Measurements from ENCODE around the gene IDUA. TPM values are rescaled to one million over a fixed set of nuclear protein-coding genes. Genes with fewer than 3 reads are reported as not detected.
"Not testable (repeated sequence)": the region's sequence is repeated elsewhere in the genome, so short reads cannot be mapped to it uniquely, and the experiment has no call there.

The IDUA gene
- total RNA-seq, 3 donors from 2014 or later (not counting 1 experiment from before 2014, with no cell fraction given): 38.7 to 43.6 (median 43.0) TPM

DNA sequence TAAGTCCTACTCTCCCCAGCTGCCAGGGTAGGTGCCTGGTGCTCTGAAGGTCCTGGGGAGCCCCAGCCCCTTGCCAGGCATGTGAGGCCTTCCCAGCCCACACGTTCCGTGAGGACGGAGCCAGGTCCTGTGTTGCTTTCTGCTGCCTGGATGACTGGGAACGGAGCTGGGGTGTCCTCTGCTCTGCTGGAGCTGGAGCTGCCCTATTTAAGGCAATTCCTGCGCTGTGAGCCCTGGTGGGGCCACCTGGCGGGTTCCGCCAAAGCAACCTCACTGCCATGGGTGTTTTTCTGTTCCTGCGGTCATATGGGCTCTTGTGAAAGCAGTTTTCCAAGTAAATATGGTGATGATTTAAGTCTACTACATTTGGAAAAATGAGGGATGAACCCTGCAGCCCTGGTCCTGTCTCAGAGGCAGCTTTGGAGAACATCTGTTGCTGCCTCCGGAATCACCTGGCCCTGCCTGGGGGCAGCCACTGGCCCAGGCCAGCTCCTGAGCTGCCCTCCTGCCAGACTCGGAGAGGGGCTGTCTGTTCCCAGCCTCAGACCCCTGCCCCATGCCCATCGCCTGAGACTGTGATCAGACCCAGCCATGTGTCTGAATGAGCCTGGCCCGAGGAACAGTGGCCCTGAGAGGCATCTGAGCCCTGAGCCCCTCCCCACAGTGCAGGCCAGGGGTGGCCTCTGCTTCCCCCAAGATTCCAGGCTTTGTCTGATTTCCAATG, 57.8 kb downstream of the IDUA start:
- H3K4me3 Mint-ChIP-seq: no peak overlapping the region
- TF ChIP-seq, protein P1, sequence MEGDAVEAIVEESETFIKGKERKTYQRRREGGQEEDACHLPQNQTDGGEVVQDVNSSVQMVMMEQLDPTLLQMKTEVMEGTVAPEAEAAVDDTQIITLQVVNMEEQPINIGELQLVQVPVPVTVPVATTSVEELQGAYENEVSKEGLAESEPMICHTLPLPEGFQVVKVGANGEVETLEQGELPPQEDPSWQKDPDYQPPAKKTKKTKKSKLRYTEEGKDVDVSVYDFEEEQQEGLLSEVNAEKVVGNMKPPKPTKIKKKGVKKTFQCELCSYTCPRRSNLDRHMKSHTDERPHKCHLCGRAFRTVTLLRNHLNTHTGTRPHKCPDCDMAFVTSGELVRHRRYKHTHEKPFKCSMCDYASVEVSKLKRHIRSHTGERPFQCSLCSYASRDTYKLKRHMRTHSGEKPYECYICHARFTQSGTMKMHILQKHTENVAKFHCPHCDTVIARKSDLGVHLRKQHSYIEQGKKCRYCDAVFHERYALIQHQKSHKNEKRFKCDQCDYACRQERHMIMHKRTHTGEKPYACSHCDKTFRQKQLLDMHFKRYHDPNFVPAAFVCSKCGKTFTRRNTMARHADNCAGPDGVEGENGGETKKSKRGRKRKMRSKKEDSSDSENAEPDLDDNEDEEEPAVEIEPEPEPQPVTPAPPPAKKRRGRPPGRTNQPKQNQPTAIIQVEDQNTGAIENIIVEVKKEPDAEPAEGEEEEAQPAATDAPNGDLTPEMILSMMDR (IDR thresholded peaks at IDR 0.05): no peak
- H3K27me3 Mint-ChIP-seq (ENCODE audit: low read depth in 2 of 2): peaks cover 28 to 32% of the 10 kb centered on the region in 2 donors
- no peaks in the 10 kb centered on the region for H3K4me1 ChIP-seq (ENCODE audit: control insufficient read depth, insufficient read depth, low read length)
- no peaks in the 10 kb centered on the region for H3K9me3 ChIP-seq (ENCODE audit: control insufficient read depth, insufficient read depth, low read length)
- no peaks in the 10 kb centered on the region for H3K9me3 Mint-ChIP-seq
- H3K4me3 ChIP-seq (ENCODE audit: low read length): no peak overlapping the region
- H3K27ac ChIP-seq (ENCODE audit: low read length): no peak overlapping the region
- no peaks in the 10 kb centered on the region for H3K36me3 ChIP-seq (ENCODE audit: control insufficient read depth, insufficient read depth, low read length)
- 88% methylated on average over 12 of the region's 12 CpGs for WGBS (ENCODE audit: insufficient coverage)
- peaks cover 6% of the 10 kb centered on the region for H3K27me3 ChIP-seq (ENCODE audit: control insufficient read depth, insufficient read depth, low read length)
- H3K4me1 Mint-ChIP-seq: peaks cover 0 to 4% of the 10 kb centered on the region in 2 donors
- H3K27ac Mint-ChIP-seq: no peak overlapping the region
- DNase-seq (no peak), ATAC-seq (no peak)
- no peaks in the 10 kb centered on the region for H3K36me3 Mint-ChIP-seq
- intact Hi-C loops (cut with micrococcal nuclease): no loop called here

DNA sequence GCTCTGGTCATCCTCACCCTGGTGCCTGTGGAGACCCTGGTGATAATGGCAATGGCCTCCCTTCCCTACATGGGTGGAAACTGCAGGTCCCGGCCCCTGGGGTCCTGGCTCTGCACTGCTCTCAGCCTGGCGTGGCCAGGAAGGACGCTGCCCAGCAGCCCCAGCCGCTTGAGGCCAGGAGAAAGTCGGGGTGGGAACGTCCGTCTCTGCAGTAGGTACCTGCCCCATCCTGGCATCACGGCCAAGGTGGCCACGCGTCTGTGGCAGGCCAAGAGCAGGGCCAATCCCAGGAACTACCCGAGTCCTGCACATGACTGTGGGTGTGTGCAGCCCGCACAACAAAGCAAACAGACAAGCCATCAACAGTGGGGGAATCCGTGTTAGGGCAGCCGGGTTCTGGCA, 58.4 kb downstream of the IDUA start:
- ATAC-seq: no peak

DNA sequence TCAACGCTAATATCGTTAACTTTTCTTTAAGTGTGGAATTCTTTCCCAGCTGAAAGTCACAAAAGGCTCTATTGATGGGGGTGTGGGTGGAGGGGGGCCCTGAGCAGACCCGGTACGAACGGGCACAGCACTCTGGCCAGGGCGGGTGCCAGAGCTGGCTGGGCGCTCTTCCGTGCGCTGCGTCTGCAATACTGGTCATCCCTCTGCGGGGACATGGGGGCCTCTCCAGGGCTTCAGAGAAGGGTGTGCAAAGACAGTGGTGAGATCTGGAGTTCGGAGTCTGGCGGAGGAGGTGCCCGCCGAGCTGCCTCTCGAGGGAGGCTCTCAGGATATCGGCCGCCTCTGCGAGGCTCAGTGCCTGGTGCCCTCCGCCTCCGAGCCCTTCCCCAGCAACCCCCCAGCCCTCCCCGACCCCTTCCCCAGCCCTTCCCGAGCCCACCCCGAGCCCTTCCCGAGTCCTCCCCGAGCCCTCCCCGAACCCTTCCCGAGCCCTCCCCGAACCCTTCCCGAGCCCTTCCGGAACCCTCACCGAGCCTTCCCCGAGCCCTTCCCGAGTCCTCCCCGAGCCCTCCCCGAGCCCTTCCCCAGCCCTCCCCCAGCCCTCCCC, 58.9 kb downstream of the IDUA start:
- intact Hi-C loops (cut with micrococcal nuclease): no loop called here
- WGBS (ENCODE audit: insufficient coverage): 91% methylated on average over 36 of the region's 36 CpGs
- no peak overlapping the region for H3K27ac Mint-ChIP-seq
- no peaks in the 10 kb centered on the region for H3K9me3 ChIP-seq (ENCODE audit: control insufficient read depth, insufficient read depth, low read length)
- H3K4me1 ChIP-seq (ENCODE audit: control insufficient read depth, insufficient read depth, low read length): no peaks in the 10 kb centered on the region
- H3K27ac ChIP-seq (ENCODE audit: low read length): no peak overlapping the region
- no peak overlapping the region for H3K4me3 Mint-ChIP-seq
- ATAC-seq (no peak), DNase-seq (no peak)
- H3K9me3 Mint-ChIP-seq: no peaks in the 10 kb centered on the region
- TF ChIP-seq, protein P1 (IDR thresholded peaks at IDR 0.05): no peak
- H3K4me1 Mint-ChIP-seq: peaks cover 0 to 4% of the 10 kb centered on the region in 2 donors
- H3K36me3 Mint-ChIP-seq: no peaks in the 10 kb centered on the region
- H3K27me3 ChIP-seq (ENCODE audit: control insufficient read depth, insufficient read depth, low read length): peaks cover 6% of the 10 kb centered on the region
- no peaks in the 10 kb centered on the region for H3K36me3 ChIP-seq (ENCODE audit: control insufficient read depth, insufficient read depth, low read length)
- H3K4me3 ChIP-seq (ENCODE audit: low read length): no peak overlapping the region
- peaks cover 28 to 32% of the 10 kb centered on the region in 2 donors for H3K27me3 Mint-ChIP-seq (ENCODE audit: low read depth in 2 of 2)

More for the DNA sequence above, 58.4 kb downstream of the IDUA start:
- 87% methylated on average over 14 of the region's 14 CpGs for WGBS (ENCODE audit: insufficient coverage)
- intact Hi-C loops (cut with micrococcal nuclease): no loop called here
- Mint-ChIP-seq H3K4me3 (no peak overlapping the region), H3K27me3 (ENCODE audit: low read depth in 2 of 2) (peaks cover 28 to 32% of the 10 kb centered on the region in 2 donors), H3K27ac (no peak overlapping the region), H3K4me1 (peaks cover 0 to 4% of the 10 kb centered on the region in 2 donors), H3K36me3 (no peaks in the 10 kb centered on the region), H3K9me3 (no peaks in the 10 kb centered on the region)
- TF ChIP-seq, protein P1 (IDR thresholded peaks at IDR 0.05): no peak
- Histone ChIP-seq H3K27me3 (ENCODE audit: control insufficient read depth, insufficient read depth, low read length) (peaks cover 6% of the 10 kb centered on the region), H3K27ac (ENCODE audit: low read length) (no peak overlapping the region), H3K36me3 (ENCODE audit: control insufficient read depth, insufficient read depth, low read length) (no peaks in the 10 kb centered on the region), H3K4me1 (ENCODE audit: control insufficient read depth, insufficient read depth, low read length) (no peaks in the 10 kb centered on the region), H3K4me3 (ENCODE audit: low read length) (no peak overlapping the region), H3K9me3 (ENCODE audit: control insufficient read depth, insufficient read depth, low read length) (no peaks in the 10 kb centered on the region)
- no peak for DNase-seq

DNA sequence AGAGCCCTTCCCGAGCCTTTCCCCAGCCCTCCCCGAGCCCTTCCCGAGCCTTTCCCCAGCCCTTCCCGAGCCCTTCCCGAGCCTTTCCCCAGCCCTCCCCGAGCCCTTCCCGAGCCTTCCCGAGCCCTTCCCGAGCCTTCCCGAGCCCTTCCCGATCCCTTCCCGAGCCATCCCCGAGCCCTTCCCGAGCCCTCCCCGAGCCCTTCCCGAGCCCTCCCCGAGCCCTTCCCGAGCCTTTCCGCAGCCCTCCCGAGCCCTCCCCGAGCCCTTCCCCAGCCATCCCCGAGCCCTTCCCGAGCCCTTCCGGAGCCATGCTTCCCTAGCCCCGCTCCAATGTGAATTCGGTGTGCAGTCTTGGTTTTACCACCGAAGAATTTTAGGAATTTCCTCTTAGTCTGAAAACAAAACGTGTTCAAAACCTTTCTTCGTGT, 59.8 kb downstream of the IDUA start:
- not testable (repeated sequence) for H3K36me3 Mint-ChIP-seq

More for the DNA sequence above, 59.8 kb downstream of the IDUA start:
- H3K4me1 ChIP-seq (ENCODE audit: control insufficient read depth, insufficient read depth, low read length); H3K36me3 ChIP-seq (ENCODE audit: control insufficient read depth, insufficient read depth, low read length); H3K4me3 Mint-ChIP-seq; ATAC-seq; H3K27ac Mint-ChIP-seq; H3K27ac ChIP-seq (ENCODE audit: low read length); H3K9me3 ChIP-seq (ENCODE audit: control insufficient read depth, insufficient read depth, low read length); H3K4me1 Mint-ChIP-seq; intact Hi-C loops (cut with micrococcal nuclease); DNase-seq; H3K9me3 Mint-ChIP-seq; H3K27me3 ChIP-seq (ENCODE audit: control insufficient read depth, insufficient read depth, low read length); H3K4me3 ChIP-seq (ENCODE audit: low read length): not testable (repeated sequence)
- H3K27me3 Mint-ChIP-seq (ENCODE audit: low read depth in 2 of 2): peaks cover 28 to 32% of the 10 kb centered on the region in 2 donors
- 31% methylated on average over 29 of the region's 29 CpGs for WGBS (ENCODE audit: insufficient coverage)
